C4-2B (cell line): ENCODE results near the gene ATP12A.

Experiments
- ZFX ChIP-seq: fragments of 450-650 bp; IDR thresholded peaks from 2 replicates; pipeline ENCODE4 v1.6.1; 2017
- TF ChIP-seq, protein P1 (sequence below): fragments of 450-650 bp; conservative IDR thresholded peaks from 2 replicates; pipeline ENCODE4 v1.5.1; 2017; ENCODE audit warnings: mild to moderate bottlenecking

GRCh38 chr13:24759197-24759596 is 79.0 kb downstream of the ATP12A start:
- TF ChIP-seq, protein P1, sequence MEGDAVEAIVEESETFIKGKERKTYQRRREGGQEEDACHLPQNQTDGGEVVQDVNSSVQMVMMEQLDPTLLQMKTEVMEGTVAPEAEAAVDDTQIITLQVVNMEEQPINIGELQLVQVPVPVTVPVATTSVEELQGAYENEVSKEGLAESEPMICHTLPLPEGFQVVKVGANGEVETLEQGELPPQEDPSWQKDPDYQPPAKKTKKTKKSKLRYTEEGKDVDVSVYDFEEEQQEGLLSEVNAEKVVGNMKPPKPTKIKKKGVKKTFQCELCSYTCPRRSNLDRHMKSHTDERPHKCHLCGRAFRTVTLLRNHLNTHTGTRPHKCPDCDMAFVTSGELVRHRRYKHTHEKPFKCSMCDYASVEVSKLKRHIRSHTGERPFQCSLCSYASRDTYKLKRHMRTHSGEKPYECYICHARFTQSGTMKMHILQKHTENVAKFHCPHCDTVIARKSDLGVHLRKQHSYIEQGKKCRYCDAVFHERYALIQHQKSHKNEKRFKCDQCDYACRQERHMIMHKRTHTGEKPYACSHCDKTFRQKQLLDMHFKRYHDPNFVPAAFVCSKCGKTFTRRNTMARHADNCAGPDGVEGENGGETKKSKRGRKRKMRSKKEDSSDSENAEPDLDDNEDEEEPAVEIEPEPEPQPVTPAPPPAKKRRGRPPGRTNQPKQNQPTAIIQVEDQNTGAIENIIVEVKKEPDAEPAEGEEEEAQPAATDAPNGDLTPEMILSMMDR = no peak
- no peak for TF ChIP-seq ZFX
